Bronchial epithelial cell (primary cell): Measurements from ENCODE around the gene SLC45A1. TPM values are rescaled to one million over a fixed set of nuclear protein-coding genes. Genes with fewer than 3 reads are reported as not detected.

Experiments
- DNase-seq: peaks from one replicate; pipeline ENCODE4 v3.0.0-alpha.2; 2010; ENCODE audit warnings: low read depth
- FAIRE-seq: peaks from 2 replicates; lab custom pipeline; 2011; peaks lifted over from hg19 to GRCh38; lab: Jason Lieb, UNC
- H3K27me3 ChIP-seq: 2 replicates; pipeline ENCODE4 v1.5.1; 2011; ENCODE audit warnings: low read length; ENCODE audit not compliant: control insufficient read depth, insufficient read depth
- H3K36me3 ChIP-seq: 2 replicates; pipeline ENCODE4 v1.5.1; 2011; ENCODE audit warnings: low read length; ENCODE audit not compliant: control insufficient read depth, insufficient read depth
- H3K4me3 ChIP-seq: 2 replicates; pipeline ENCODE4 v1.5.1; 2011; ENCODE audit warnings: mild to moderate bottlenecking, low read depth, low read length, control low read depth
- CTCF ChIP-seq: IDR thresholded peaks from 2 replicates; pipeline ENCODE4 v1.5.1; 2011; ENCODE audit warnings: mild to moderate bottlenecking, moderate library complexity, low read length, control low read depth, inconsistent platforms; ENCODE audit not compliant: insufficient read depth, severe bottlenecking
- total RNA-seq: library from RNA; depleted of rRNA; stranded (reverse); fragments of >200 nt; gene quantifications from 2 replicates; pipeline ENCODE4 v1.2.1, GENCODE V29; 2014

Gene SLC45A1
- total RNA-seq, 1 donor from 2014 or later, result 0.26 TPM

GRCh38 chr1:8340448-8340847, 22.5 kb downstream of the SLC45A1 start:
- no peaks in the 10 kb centered on the region for H3K36me3 ChIP-seq
- H3K4me3 ChIP-seq, result no peak overlapping the region
- no peaks in the 10 kb centered on the region for H3K27me3 ChIP-seq
- DNase-seq, result no peak
- TF ChIP-seq CTCF, result no peak
- FAIRE-seq, result no peak

GRCh38 chr1:8342325-8342724, 24.4 kb downstream of the SLC45A1 start:
- H3K36me3 ChIP-seq, result no peaks in the 10 kb centered on the region
- TF ChIP-seq CTCF, result no peak
- FAIRE-seq (no peak), DNase-seq (no peak)
- H3K27me3 ChIP-seq, result no peaks in the 10 kb centered on the region
- H3K4me3 ChIP-seq, result no peak overlapping the region

GRCh38 chr1:8343044-8343443, 25.1 kb downstream of the SLC45A1 start:
- Histone ChIP-seq H3K27me3 (no peaks in the 10 kb centered on the region), H3K4me3 (no peak overlapping the region), H3K36me3 (no peaks in the 10 kb centered on the region)
- DNase-seq (no peak), FAIRE-seq (no peak)
- TF ChIP-seq CTCF, result no peak

GRCh38 chr1:8343464-8344001, 25.6 kb downstream of the SLC45A1 start:
- FAIRE-seq, result no peak
- no peaks in the 10 kb centered on the region for H3K36me3 ChIP-seq
- H3K27me3 ChIP-seq, result no peaks in the 10 kb centered on the region
- H3K4me3 ChIP-seq, result no peak overlapping the region
- DNase-seq, result peak; percentile 86
- no peak for TF ChIP-seq CTCF

- no peak for FAIRE-seq
- no peak for TF ChIP-seq CTCF
- no peak overlapping the region for H3K4me3 ChIP-seq
- H3K36me3 ChIP-seq, result no peaks in the 10 kb centered on the region
- DNase-seq, result no peak
- no peaks in the 10 kb centered on the region for H3K27me3 ChIP-seq
Observed at GRCh38 chr1:8344893-8345507, 27.1 kb downstream of the SLC45A1 start.
